Measurements from ENCODE around the gene ANKRD13A. TPM values are rescaled to one million over a fixed set of nuclear protein-coding genes. Genes with fewer than 3 reads are reported as not detected.
"Not testable (repeated sequence)": the region's sequence is repeated elsewhere in the genome, so short reads cannot be mapped to it uniquely, and the experiment has no call there.

ANKRD13A gene
- total RNA-seq, 1 donor from 2014 or later: 52.2 TPM

- not testable (repeated sequence) for H3K4me3 ChIP-seq (ENCODE audit: low read length in 3 of 3); H3K9me3 ChIP-seq (ENCODE audit: control insufficient read depth in 3 of 3, low read length in 3 of 3); H3K36me3 ChIP-seq (ENCODE audit: control insufficient read depth in 3 of 3, insufficient read depth in 3 of 3, low read length in 3 of 3); H3K27me3 ChIP-seq (ENCODE audit: control insufficient read depth in 3 of 3, insufficient read depth in 3 of 3, low read length in 3 of 3); H3K9ac ChIP-seq (ENCODE audit: low read depth in 1 of 3, low read length in 3 of 3); H3K4me1 ChIP-seq (ENCODE audit: control insufficient read depth in 3 of 3, insufficient read depth in 3 of 3, low read length in 3 of 3); H3K27ac ChIP-seq (ENCODE audit: low read depth, low read length)
Observed at GRCh38 chr12:110055375-110056352, 56.4 kb downstream of the ANKRD13A start.

DNA sequence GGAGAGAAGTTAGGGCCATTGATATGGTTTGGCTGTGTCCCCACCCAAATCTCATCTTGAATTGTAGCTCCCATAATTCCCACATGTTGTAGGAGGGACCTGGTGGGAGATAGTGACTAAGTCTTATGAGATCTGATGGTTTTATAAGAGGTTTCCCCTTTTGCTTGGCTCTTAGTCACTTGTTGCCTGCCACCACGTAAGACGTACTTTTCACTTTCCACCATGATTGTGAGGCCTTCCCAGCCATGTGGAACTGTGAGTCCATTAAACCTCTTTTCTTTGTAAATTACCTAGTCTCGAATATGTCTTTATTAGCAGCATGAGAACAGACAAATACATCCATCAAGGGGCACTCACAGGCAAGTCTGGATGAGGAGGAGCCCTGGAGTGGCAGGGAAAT lies 57.4 kb downstream of the ANKRD13A start:
- not testable (repeated sequence) for H3K4me1 ChIP-seq (ENCODE audit: control insufficient read depth in 3 of 3, insufficient read depth in 3 of 3, low read length in 3 of 3); H3K27me3 ChIP-seq (ENCODE audit: control insufficient read depth in 3 of 3, insufficient read depth in 3 of 3, low read length in 3 of 3)

DNA sequence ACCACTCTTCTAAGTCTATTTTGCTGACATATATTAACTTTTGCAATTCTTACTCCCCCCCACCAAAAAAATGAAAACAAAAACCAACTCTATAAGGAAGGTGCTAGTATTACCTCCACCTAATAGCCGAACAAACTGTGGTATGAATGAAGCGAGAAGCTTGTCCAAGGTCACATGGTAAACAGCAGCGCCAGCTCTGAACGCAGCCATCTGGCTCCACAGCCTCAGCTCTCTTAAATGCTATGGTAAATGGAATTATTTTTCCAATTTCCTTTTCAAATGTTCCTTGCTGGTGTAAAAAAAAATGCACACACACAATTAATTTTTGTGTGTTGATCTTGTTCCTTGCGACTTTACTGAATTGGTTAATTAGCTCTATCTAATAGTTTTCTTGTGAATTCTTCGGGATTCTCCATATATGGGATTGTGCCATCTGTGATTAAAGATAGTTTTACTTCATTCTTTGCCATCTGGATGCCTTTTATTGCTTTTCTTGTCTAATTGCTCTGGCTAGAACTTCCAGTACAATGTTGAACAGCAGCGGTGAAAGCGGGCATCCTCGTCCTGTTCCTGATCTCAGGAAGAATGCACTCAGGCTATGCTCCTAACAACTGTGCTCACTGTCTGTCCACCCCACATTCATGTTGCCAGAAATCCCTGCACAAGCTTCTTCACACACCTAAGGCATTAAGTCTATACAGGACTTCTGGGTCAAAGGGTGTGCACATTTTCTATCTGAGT lies 59.8 kb downstream of the ANKRD13A start:
- Histone ChIP-seq H3K36me3 (ENCODE audit: control insufficient read depth in 3 of 3, insufficient read depth in 3 of 3, low read length in 3 of 3) (no peaks in the 10 kb centered on the region), H3K4me1 (ENCODE audit: control insufficient read depth in 3 of 3, insufficient read depth in 3 of 3, low read length in 3 of 3) (no peaks in the 10 kb centered on the region), H3K9ac (ENCODE audit: low read depth in 1 of 3, low read length in 3 of 3) (no peak overlapping the region), H3K27me3 (ENCODE audit: control insufficient read depth in 3 of 3, insufficient read depth in 3 of 3, low read length in 3 of 3) (no peaks in the 10 kb centered on the region), H3K9me3 (ENCODE audit: control insufficient read depth in 3 of 3, low read length in 3 of 3) (no peaks in the 10 kb centered on the region), H3K27ac (ENCODE audit: low read depth, low read length) (no peak overlapping the region), H3K4me3 (ENCODE audit: low read length in 3 of 3) (no peak overlapping the region)

More for the DNA sequence above, 57.4 kb downstream of the ANKRD13A start:
- H3K9ac ChIP-seq (ENCODE audit: low read depth in 1 of 3, low read length in 3 of 3); H3K36me3 ChIP-seq (ENCODE audit: control insufficient read depth in 3 of 3, insufficient read depth in 3 of 3, low read length in 3 of 3); H3K9me3 ChIP-seq (ENCODE audit: control insufficient read depth in 3 of 3, low read length in 3 of 3); H3K27ac ChIP-seq (ENCODE audit: low read depth, low read length); H3K4me3 ChIP-seq (ENCODE audit: low read length in 3 of 3): not testable (repeated sequence)

GRCh38 chr12:110059651-110060000 lies 60.4 kb downstream of the ANKRD13A start:
- Histone ChIP-seq H3K9ac (ENCODE audit: low read depth in 1 of 3, low read length in 3 of 3) (no peak overlapping the region), H3K4me3 (ENCODE audit: low read length in 3 of 3) (no peak overlapping the region), H3K27me3 (ENCODE audit: control insufficient read depth in 3 of 3, insufficient read depth in 3 of 3, low read length in 3 of 3) (no peaks in the 10 kb centered on the region), H3K4me1 (ENCODE audit: control insufficient read depth in 3 of 3, insufficient read depth in 3 of 3, low read length in 3 of 3) (no peaks in the 10 kb centered on the region), H3K9me3 (ENCODE audit: control insufficient read depth in 3 of 3, low read length in 3 of 3) (no peaks in the 10 kb centered on the region), H3K36me3 (ENCODE audit: control insufficient read depth in 3 of 3, insufficient read depth in 3 of 3, low read length in 3 of 3) (no peaks in the 10 kb centered on the region), H3K27ac (ENCODE audit: low read depth, low read length) (no peak overlapping the region)

- Histone ChIP-seq H3K4me3 (ENCODE audit: low read length in 3 of 3) (no peak overlapping the region), H3K27me3 (ENCODE audit: control insufficient read depth in 3 of 3, insufficient read depth in 3 of 3, low read length in 3 of 3) (no peaks in the 10 kb centered on the region), H3K9ac (ENCODE audit: low read depth in 1 of 3, low read length in 3 of 3) (no peak overlapping the region), H3K36me3 (ENCODE audit: control insufficient read depth in 3 of 3, insufficient read depth in 3 of 3, low read length in 3 of 3) (no peaks in the 10 kb centered on the region), H3K4me1 (ENCODE audit: control insufficient read depth in 3 of 3, insufficient read depth in 3 of 3, low read length in 3 of 3) (no peaks in the 10 kb centered on the region), H3K27ac (ENCODE audit: low read depth, low read length) (no peak overlapping the region), H3K9me3 (ENCODE audit: control insufficient read depth in 3 of 3, low read length in 3 of 3) (no peaks in the 10 kb centered on the region)
Observed at GRCh38 chr12:110062241-110062640, 63.0 kb downstream of the ANKRD13A start.

GRCh38 chr12:110065540-110065939 lies 66.3 kb downstream of the ANKRD13A start:
- no peaks in the 10 kb centered on the region for H3K27me3 ChIP-seq (ENCODE audit: control insufficient read depth in 3 of 3, insufficient read depth in 3 of 3, low read length in 3 of 3)
- H3K9me3 ChIP-seq (ENCODE audit: control insufficient read depth in 3 of 3, low read length in 3 of 3): no peaks in the 10 kb centered on the region
- H3K9ac ChIP-seq (ENCODE audit: low read depth in 1 of 3, low read length in 3 of 3): no peak overlapping the region
- no peaks in the 10 kb centered on the region for H3K36me3 ChIP-seq (ENCODE audit: control insufficient read depth in 3 of 3, insufficient read depth in 3 of 3, low read length in 3 of 3)
- H3K4me1 ChIP-seq (ENCODE audit: control insufficient read depth in 3 of 3, insufficient read depth in 3 of 3, low read length in 3 of 3): no peaks in the 10 kb centered on the region
- H3K4me3 ChIP-seq (ENCODE audit: low read length in 3 of 3): no peak overlapping the region
- H3K27ac ChIP-seq (ENCODE audit: low read depth, low read length): no peak overlapping the region

- Histone ChIP-seq H3K9ac (ENCODE audit: low read depth in 1 of 3, low read length in 3 of 3) (no peak overlapping the region), H3K27me3 (ENCODE audit: control insufficient read depth in 3 of 3, insufficient read depth in 3 of 3, low read length in 3 of 3) (no peaks in the 10 kb centered on the region), H3K36me3 (ENCODE audit: control insufficient read depth in 3 of 3, insufficient read depth in 3 of 3, low read length in 3 of 3) (no peaks in the 10 kb centered on the region), H3K4me3 (ENCODE audit: low read length in 3 of 3) (no peak overlapping the region), H3K27ac (ENCODE audit: low read depth, low read length) (no peak overlapping the region), H3K4me1 (ENCODE audit: control insufficient read depth in 3 of 3, insufficient read depth in 3 of 3, low read length in 3 of 3) (no peaks in the 10 kb centered on the region), H3K9me3 (ENCODE audit: control insufficient read depth in 3 of 3, low read length in 3 of 3) (no peaks in the 10 kb centered on the region)
Observed at GRCh38 chr12:110067531-110067930, 68.3 kb downstream of the ANKRD13A start.

DNA sequence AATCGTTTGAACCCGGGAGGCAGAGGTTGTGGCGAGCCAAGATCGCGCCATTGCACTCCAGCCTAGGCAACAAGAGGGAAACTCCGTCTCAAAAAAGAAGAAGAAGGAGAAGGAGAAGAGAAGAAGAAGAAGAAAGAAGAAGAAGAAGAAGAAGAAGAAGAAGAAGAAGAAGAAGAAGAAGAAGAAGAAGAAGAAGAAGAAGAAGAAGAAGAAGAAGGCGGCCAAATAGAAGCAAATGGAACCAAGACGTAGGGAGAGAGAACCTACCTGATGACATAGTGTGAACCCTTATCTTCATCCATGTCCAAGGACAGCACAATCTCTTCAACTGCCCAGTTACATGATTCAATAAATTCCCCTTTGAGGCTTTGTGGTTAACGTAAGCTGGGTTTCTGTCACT lies 68.9 kb downstream of the ANKRD13A start:
- H3K36me3 ChIP-seq (ENCODE audit: control insufficient read depth in 3 of 3, insufficient read depth in 3 of 3, low read length in 3 of 3); H3K9ac ChIP-seq (ENCODE audit: low read depth in 1 of 3, low read length in 3 of 3); H3K4me1 ChIP-seq (ENCODE audit: control insufficient read depth in 3 of 3, insufficient read depth in 3 of 3, low read length in 3 of 3); H3K27ac ChIP-seq (ENCODE audit: low read depth, low read length); H3K27me3 ChIP-seq (ENCODE audit: control insufficient read depth in 3 of 3, insufficient read depth in 3 of 3, low read length in 3 of 3); H3K4me3 ChIP-seq (ENCODE audit: low read length in 3 of 3); H3K9me3 ChIP-seq (ENCODE audit: control insufficient read depth in 3 of 3, low read length in 3 of 3): not testable (repeated sequence)

- H3K27me3 ChIP-seq (ENCODE audit: control insufficient read depth in 3 of 3, insufficient read depth in 3 of 3, low read length in 3 of 3): peaks cover 0 to 6% (median 0%) of the 10 kb centered on the region in 3 donors
- H3K27ac ChIP-seq (ENCODE audit: low read depth, low read length): no peak overlapping the region
- H3K36me3 ChIP-seq (ENCODE audit: control insufficient read depth in 3 of 3, insufficient read depth in 3 of 3, low read length in 3 of 3): no peaks in the 10 kb centered on the region
- H3K4me3 ChIP-seq (ENCODE audit: low read length in 3 of 3): no peak overlapping the region
- peaks cover 0 to 8% (median 6%) of the 10 kb centered on the region in 3 donors for H3K4me1 ChIP-seq (ENCODE audit: control insufficient read depth in 3 of 3, insufficient read depth in 3 of 3, low read length in 3 of 3)
- no peak overlapping the region for H3K9ac ChIP-seq (ENCODE audit: low read depth in 1 of 3, low read length in 3 of 3)
- no peaks in the 10 kb centered on the region for H3K9me3 ChIP-seq (ENCODE audit: control insufficient read depth in 3 of 3, low read length in 3 of 3)
Observed at GRCh38 chr12:110068654-110069053, 69.4 kb downstream of the ANKRD13A start.

- Histone ChIP-seq H3K9me3 (ENCODE audit: control insufficient read depth in 3 of 3, low read length in 3 of 3) (no peaks in the 10 kb centered on the region), H3K27me3 (ENCODE audit: control insufficient read depth in 3 of 3, insufficient read depth in 3 of 3, low read length in 3 of 3) (peaks cover 0 to 6% (median 0%) of the 10 kb centered on the region in 3 donors), H3K27ac (ENCODE audit: low read depth, low read length) (no peak overlapping the region), H3K4me3 (ENCODE audit: low read length in 3 of 3) (no peak overlapping the region), H3K36me3 (ENCODE audit: control insufficient read depth in 3 of 3, insufficient read depth in 3 of 3, low read length in 3 of 3) (no peaks in the 10 kb centered on the region), H3K4me1 (ENCODE audit: control insufficient read depth in 3 of 3, insufficient read depth in 3 of 3, low read length in 3 of 3) (peaks cover 0 to 8% (median 6%) of the 10 kb centered on the region in 3 donors), H3K9ac (ENCODE audit: low read depth in 1 of 3, low read length in 3 of 3) (no peak overlapping the region)
Observed at GRCh38 chr12:110071504-110071903, 72.3 kb downstream of the ANKRD13A start.

All from skeletal muscle tissue (tissue), 4 donors.